Fibroblast of villous mesenchyme (primary cell): ENCODE data around the gene CEND1. TPM values are rescaled to one million over a fixed set of nuclear protein-coding genes. Genes with fewer than 3 reads are reported as not detected.
A peak's percentile ranks its signal among the peaks of the same experiment; 100 is the strongest.

Experiments used
- DNase-seq: peaks from one replicate; pipeline ENCODE4 v3.0.0-alpha.2; 2010; ENCODE audit warnings: low read depth
- H3K4me3 ChIP-seq: 2 replicates; pipeline ENCODE4 v1.5.1; 2011; ENCODE audit warnings: low read depth, mild to moderate bottlenecking, low read length
- total RNA-seq: library from RNA; depleted of rRNA; stranded (reverse); fragments of >200 nt; gene quantifications from 2 replicates; pipeline ENCODE4 v1.2.3, GENCODE V29; 2012
- TF ChIP-seq, protein P1 (sequence below): IDR thresholded peaks from 2 replicates; pipeline ENCODE4 v1.5.1; 2012; ENCODE audit warnings: low read depth, mild to moderate bottlenecking, low read length; ENCODE audit not compliant: insufficient read depth

Gene CEND1
- total RNA-seq, 1 donor: 0.43 TPM

DNA sequence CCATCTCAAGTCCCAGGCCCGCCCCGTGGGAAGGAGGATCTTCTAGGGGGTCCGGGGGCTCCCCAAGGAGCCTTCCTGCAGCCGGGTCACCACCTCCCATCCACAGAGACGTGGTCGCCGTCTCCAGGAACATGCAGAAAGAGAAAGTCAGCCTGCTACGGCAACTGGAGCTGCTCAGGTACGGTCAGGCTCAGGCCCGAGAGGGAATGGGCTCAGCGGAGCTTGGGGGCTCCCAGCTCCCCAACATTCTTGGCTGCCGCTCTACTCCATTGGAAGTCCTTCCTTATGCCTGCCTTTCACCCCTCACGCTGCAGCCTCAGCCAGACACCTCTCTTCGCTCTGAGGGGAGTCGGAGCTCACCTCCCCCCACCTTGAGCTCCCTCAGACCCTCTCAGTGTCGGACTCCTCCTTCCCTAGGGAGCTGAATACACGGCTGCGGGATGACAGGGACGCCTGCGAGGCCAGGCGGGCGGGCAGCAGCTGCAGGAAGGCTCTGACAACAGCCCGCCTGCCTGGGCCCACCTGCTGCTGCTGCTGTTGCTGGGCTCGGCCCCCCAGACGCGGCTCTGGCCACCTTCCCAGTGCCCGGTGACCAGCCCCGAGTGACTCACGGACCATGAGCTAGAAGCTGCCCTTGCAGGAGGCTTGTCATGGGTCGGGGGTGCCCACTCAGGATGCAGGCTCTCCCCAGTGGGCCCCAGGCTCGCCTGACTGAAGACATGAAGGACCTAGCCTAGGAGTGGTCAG is 41.4 kb upstream of the CEND1 start:
- no peak overlapping the region for H3K4me3 ChIP-seq
- TF ChIP-seq, protein P1, sequence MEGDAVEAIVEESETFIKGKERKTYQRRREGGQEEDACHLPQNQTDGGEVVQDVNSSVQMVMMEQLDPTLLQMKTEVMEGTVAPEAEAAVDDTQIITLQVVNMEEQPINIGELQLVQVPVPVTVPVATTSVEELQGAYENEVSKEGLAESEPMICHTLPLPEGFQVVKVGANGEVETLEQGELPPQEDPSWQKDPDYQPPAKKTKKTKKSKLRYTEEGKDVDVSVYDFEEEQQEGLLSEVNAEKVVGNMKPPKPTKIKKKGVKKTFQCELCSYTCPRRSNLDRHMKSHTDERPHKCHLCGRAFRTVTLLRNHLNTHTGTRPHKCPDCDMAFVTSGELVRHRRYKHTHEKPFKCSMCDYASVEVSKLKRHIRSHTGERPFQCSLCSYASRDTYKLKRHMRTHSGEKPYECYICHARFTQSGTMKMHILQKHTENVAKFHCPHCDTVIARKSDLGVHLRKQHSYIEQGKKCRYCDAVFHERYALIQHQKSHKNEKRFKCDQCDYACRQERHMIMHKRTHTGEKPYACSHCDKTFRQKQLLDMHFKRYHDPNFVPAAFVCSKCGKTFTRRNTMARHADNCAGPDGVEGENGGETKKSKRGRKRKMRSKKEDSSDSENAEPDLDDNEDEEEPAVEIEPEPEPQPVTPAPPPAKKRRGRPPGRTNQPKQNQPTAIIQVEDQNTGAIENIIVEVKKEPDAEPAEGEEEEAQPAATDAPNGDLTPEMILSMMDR: no peak
- no peak for DNase-seq

DNA sequence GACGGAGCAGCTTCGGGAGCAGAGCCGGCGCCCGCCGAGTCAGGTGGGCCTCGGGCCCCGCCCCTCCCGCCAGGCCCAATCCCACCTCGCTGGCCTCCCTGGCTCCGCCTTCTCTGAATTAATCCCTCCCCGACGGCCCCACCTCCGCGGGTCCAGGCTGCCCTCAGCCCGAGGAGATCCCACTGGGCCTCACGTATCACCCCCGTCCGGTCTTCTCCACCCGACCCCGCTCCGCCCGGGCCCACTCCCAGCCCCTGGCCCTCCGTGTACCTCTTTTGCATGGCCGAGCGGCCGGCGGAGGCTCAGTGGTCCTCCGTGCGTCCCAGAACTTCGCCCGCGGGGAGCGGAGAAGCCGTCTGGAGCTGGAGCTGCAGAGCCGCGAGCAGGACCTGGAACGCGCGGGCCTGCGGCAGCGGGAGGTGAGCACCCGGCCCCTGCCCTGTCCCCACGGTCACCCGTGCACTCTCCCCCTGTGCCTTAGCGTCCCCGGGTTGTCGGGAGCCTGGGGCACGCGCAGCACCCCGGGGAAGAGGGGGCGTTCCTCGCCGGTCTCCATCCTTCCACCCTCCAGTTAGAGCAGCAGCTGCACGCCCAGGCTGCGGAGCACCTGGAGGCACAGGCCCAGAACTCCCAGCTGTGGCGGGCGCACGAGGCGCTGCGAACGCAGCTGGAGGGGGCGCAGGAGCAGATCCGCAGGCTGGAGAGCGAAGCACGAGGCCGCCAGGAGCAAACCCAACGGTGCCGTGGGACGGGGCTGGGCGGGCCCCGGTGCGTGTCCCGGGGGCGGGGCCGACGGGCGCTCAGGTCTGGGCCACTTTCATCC is 40.6 kb upstream of the CEND1 start:
- H3K4me3 ChIP-seq: peak overlapping the region; percentile 46
- TF ChIP-seq, protein P1: no peak
- DNase-seq: peak; percentile 63

DNA sequence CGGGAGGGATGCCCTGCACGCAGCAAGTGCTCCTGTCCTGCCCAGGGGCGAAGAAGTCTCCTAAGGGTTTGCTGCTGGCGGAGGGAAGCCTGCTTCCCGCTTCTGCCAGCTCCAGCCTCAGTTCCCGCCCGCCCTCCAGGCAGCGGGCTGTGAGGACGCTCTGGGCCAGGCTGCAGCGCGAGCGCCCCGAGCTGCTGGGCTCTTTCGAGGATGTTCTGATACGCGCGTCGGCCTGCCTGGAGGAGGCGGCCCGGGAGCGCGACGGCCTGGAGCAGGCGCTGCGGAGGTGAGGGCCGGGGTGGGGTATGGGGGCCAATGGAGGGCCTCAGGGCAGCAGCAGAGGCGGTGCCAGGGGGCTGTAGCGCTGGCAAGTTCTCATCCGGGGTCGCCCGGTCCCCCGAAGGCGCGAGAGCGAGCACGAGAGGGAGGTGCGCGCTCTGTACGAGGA is 40.0 kb upstream of the CEND1 start:
- TF ChIP-seq, protein P1: no peak
- DNase-seq: no peak
- peak overlapping the region; percentile 46 for H3K4me3 ChIP-seq

DNA sequence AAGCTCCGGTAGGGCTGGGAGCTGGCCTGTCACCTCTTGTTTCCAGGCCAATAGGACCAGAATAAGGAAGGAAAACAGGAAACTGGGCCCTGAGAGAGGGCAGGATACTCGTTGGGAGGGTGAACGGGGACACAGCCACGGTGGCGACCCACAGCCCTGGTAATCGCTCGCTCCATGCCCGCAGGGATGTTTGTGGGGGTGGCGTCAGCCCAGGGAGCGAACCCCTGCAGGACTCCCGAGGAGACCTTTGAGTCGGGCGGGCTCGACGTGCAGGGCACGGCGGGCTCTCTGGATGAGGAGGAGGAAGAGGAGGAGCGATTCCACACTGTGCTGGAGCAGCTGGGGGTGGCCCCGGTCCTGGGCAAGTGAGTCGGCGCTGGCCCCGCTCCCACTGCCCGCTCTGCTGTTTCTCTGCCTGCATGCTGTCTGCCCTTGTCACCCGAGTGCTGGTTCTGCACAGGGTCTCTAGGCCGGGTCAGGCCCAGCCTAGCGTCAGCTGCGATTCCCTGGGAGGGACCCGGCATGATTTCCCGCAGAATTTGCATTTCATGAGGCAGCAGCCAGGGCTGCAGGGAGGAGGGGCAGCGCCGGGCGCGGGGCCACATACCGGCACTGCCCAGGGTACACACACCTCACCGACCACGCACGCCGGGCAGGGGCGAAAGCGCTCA is 39.4 kb upstream of the CEND1 start:
- TF ChIP-seq, protein P1: no peak
- DNase-seq: no peak

DNA sequence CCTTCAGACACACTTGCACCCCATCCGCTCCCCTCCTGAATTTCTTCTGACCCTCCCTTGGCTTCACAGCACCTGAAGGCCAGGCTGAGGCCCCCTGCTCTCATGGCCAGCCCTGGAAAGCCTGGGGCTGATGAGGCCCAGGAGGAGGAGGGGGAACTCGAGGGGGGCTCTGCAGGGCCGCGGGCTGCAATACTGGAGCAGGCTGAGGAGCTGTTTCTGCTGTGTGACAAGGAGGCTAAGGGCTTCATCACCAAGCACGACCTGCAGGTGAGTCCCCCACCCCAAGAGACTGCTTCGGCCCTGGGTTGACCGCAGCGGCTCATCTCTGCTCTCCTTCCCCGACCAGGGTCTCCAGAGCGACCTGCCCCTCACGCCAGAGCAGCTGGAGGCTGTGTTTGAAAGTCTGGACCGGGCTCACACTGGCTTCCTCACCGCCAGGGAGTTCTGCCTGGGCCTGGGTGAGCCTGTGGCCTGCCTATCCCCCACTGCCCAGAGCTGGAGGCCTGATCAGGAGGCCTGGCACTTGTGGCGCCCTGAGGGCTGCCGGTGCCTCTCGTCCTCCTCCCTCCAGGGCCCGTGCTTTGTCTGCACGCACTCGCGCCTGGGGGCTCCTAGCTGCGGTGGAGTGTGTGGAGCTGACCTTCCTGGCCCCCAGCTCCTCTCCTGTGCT is 38.8 kb upstream of the CEND1 start:
- no peak overlapping the region for H3K4me3 ChIP-seq
- no peak for DNase-seq
- TF ChIP-seq, protein P1: no peak

More for the DNA sequence above, 39.4 kb upstream of the CEND1 start:
- H3K4me3 ChIP-seq: peak overlapping the region; percentile 46

DNA sequence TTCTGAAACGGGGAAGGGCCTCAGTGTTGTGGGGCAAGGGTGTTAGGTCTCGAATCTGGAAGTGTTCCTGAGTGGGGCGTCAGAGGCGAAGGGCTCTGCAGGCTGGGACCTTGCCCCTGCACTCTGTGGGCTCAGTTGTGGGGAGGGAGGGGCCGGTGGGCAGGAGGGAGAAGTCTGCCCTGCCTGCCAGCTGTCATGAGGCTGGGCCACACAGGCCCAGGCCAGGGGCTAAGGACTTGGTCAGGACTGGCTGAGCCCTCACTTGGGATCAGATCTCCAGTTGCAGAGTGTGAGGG is 38.0 kb upstream of the CEND1 start, which contains the start of gene CRACR2B:
TSS of gene CRACR2B (plus strand) at position 23 of the 296 bp plus-strand sequence. CDS start 689 bp downstream, outside the sequence.
- no peak for DNase-seq
- peak within 1 kb of the TSS; percentile 42 for H3K4me3 ChIP-seq
- TF ChIP-seq, protein P1: no peak
